ENCODE results near the gene PATE1. TPM values are rescaled to one million over a fixed set of nuclear protein-coding genes. Genes with fewer than 3 reads are reported as not detected.

The PATE1 gene
- total and polyA plus RNA-seq, 9 donors: 0.30 TPM; not detected in 8

DNA sequence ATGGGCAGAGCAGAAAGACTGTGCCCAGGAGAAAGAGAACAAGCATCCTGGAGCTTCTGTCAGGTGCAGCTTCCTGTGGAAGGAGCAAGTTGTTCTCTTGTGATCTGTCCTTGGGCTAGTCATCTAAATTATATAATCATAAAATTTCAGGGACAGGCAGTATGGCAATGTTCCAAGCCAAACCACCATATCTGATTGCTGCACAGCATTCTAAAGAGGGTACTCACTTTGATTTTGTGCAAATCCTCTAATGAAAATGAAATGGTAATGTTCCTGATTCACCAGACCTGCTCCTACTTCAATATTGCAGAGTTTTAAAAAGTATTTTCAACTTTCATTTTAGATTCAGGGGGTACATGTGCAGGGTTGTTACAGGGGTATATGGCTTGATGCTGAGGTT is 32.6 kb downstream of the PATE1 start, which contains the start of gene PATE2:
PATE2 (minus strand) TSS at position 101 of the 400 bp plus-strand sequence; CDS start at position 46, 55 bp downstream.
- intact Hi-C loops (cut with DNase I): no loop called here
- DNase-seq: no peak
- Histone ChIP-seq H3K9me3 (no peaks in the 10 kb centered on the region), H3K36me3 (no peaks in the 10 kb centered on the region), H3K27me3 (no peaks in the 10 kb centered on the region), H3K4me1 (ENCODE audit: insufficient read depth) (no peaks in the 10 kb centered on the region), H3K4me3 (no peak within 1 kb of the TSS), H3K27ac (no peak within 1 kb of the TSS)
- TF ChIP-seq POLR2A (IDR thresholded peaks at IDR 0.05) (no peak), EP300 (IDR thresholded peaks at IDR 0.05) (no peak)
- TF ChIP-seq, protein P1, sequence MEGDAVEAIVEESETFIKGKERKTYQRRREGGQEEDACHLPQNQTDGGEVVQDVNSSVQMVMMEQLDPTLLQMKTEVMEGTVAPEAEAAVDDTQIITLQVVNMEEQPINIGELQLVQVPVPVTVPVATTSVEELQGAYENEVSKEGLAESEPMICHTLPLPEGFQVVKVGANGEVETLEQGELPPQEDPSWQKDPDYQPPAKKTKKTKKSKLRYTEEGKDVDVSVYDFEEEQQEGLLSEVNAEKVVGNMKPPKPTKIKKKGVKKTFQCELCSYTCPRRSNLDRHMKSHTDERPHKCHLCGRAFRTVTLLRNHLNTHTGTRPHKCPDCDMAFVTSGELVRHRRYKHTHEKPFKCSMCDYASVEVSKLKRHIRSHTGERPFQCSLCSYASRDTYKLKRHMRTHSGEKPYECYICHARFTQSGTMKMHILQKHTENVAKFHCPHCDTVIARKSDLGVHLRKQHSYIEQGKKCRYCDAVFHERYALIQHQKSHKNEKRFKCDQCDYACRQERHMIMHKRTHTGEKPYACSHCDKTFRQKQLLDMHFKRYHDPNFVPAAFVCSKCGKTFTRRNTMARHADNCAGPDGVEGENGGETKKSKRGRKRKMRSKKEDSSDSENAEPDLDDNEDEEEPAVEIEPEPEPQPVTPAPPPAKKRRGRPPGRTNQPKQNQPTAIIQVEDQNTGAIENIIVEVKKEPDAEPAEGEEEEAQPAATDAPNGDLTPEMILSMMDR (IDR thresholded peaks at IDR 0.05): no peak

DNA sequence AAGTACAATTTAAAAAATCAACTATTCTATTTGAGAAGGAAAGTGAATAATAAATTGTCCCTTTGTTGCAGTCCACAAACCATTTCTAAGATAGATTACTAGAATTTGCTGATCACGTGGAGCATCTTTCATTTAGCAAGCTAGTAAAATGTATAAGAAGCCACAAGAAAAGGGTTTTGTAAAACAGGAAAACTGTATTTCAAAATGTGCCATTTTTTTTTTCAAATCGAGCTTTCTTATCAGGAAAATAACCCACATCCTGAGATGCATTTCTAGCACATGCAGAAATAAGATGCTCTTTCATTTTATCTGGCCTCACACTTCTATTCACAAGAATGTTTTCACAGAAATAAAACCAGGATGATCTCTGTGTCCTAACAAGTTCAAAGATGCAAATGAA is 38.6 kb downstream of the PATE1 start:
- intact Hi-C loops (cut with DNase I): no loop called here
- Histone ChIP-seq H3K4me1 (ENCODE audit: insufficient read depth) (no peaks in the 10 kb centered on the region), H3K4me3 (no peak overlapping the region)

DNA sequence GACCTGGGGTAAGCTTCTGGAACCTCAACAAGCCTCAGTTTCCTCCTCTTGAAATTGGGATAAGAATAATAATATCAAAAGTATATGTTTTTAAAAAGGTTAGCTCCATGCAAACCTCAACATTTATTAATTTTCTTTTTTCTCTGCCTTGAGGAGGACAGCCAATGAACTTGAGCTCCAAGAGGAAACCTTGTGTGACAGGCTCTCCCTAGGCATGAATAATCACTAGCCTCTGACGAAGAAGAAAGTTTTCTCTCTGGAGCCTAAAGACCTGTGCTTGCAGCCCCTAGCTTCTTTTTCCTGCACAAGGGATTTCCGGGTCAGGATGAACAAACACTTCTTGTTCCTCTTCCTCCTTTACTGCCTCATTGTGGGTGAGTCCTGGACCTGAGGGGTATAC is 41.7 kb downstream of the PATE1 start, which contains the start of gene PATE3:
PATE3 (plus strand) TSS at position 301 of the 400 bp plus-strand sequence; CDS start at position 326, 25 bp downstream.
- intact Hi-C loops (cut with DNase I): no loop called here
- 67 to 81% (median 72%) methylated on average over 2 of the region's 2 CpGs for WGBS, 3 donors
- TF ChIP-seq POLR2A (IDR thresholded peaks at IDR 0.05) (no peak), EP300 (IDR thresholded peaks at IDR 0.05) (no peak)
- TF ChIP-seq, protein P1 (IDR thresholded peaks at IDR 0.05): no peak

More for the DNA sequence above, 38.6 kb downstream of the PATE1 start:
- 47 to 56% (median 49%) methylated on average over 2 of the region's 2 CpGs for WGBS, 3 donors
- Histone ChIP-seq H3K27me3 (no peaks in the 10 kb centered on the region), H3K9me3 (no peaks in the 10 kb centered on the region), H3K36me3 (no peaks in the 10 kb centered on the region), H3K27ac (no peak overlapping the region)
- TF ChIP-seq POLR2A (IDR thresholded peaks at IDR 0.05): no peak
- TF ChIP-seq, protein P1 (IDR thresholded peaks at IDR 0.05): no peak
- no peak for DNase-seq

DNA sequence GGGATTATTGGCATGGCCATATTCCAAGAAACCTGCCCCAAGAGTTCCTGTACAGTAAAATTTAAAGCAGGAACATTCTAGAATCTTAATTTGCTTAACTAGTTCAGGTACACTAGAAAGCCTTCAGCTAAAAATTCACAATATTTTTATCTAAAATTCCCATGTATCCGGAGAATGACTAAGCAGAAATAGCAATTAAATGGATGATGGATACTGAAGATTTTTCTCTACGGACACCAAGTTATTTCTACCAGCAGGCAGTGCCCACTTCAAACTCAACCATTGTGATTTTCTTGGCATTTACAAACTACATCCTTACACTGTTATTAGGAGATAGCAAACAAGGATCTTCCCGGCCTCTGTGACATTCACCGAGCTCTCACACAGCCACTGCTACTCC is 44.7 kb downstream of the PATE1 start:
- H3K27ac ChIP-seq: no peak overlapping the region
- H3K9me3 ChIP-seq: no peaks in the 10 kb centered on the region
- 90 to 93% (median 92%) methylated on average over 4 of the region's 4 CpGs for WGBS, 3 donors
- DNase-seq: no peak
- intact Hi-C loops (cut with DNase I): no loop called here
- H3K4me1 ChIP-seq (ENCODE audit: insufficient read depth): no peaks in the 10 kb centered on the region
- no peaks in the 10 kb centered on the region for H3K36me3 ChIP-seq
- H3K4me3 ChIP-seq: no peak overlapping the region
- H3K27me3 ChIP-seq: no peaks in the 10 kb centered on the region
- TF ChIP-seq EP300 (IDR thresholded peaks at IDR 0.05): no peak
- no peak for TF ChIP-seq POLR2A (IDR thresholded peaks at IDR 0.05)
- TF ChIP-seq, protein P1 (IDR thresholded peaks at IDR 0.05): no peak

More for the DNA sequence above, 41.7 kb downstream of the PATE1 start, which contains the start of gene PATE3:
- Histone ChIP-seq H3K27me3 (no peaks in the 10 kb centered on the region), H3K36me3 (no peaks in the 10 kb centered on the region), H3K27ac (no peak within 1 kb of the TSS), H3K9me3 (no peaks in the 10 kb centered on the region), H3K4me3 (no peak within 1 kb of the TSS), H3K4me1 (ENCODE audit: insufficient read depth) (no peaks in the 10 kb centered on the region)
- no peak for DNase-seq

Measured in ovary (tissue), 9 donors.